BE2C (cell line): Measurements from ENCODE around the gene BPHL.
"Not testable (repeated sequence)": the region's sequence is repeated elsewhere in the genome, so short reads cannot be mapped to it uniquely, and the experiment has no call there.

Experiments used
- DNase-seq: peaks from one replicate; pipeline ENCODE4 v3.0.0-alpha.2; 2020
- H3K27me3 ChIP-seq: fragments of 250-450 bp; sonication (Bioruptor Pico); 2 replicates; pipeline ENCODE4 v1.5.1; 2020; ENCODE audit warnings: mild to moderate bottlenecking
- H3K36me3 ChIP-seq: fragments of 250-450 bp; sonication (Bioruptor Pico); 2 replicates; pipeline ENCODE4 v1.5.1; 2020; ENCODE audit warnings: mild to moderate bottlenecking
- H3K4me1 ChIP-seq: fragments of 250-450 bp; sonication (Bioruptor Pico); 2 replicates; pipeline ENCODE4 v1.5.1; 2020
- H3K4me3 ChIP-seq: 2 replicates; pipeline ENCODE4 v1.5.1; 2011; ENCODE audit warnings: low read depth, low read length
- H3K9me3 ChIP-seq: fragments of 250-450 bp; sonication (Bioruptor Pico); 2 replicates; pipeline ENCODE4 v1.5.1; 2020
- CTCF ChIP-seq: IDR thresholded peaks from 2 replicates; pipeline ENCODE4 v1.5.1; 2012; ENCODE audit warnings: mild to moderate bottlenecking, low read depth, low read length

BPHL gene

GRCh38 chr6:3195420-3195694 lies 76.8 kb downstream of the BPHL start:
- DNase-seq = no peak
- no peaks in the 10 kb centered on the region for H3K4me1 ChIP-seq
- peak overlapping the region; percentile 62 for H3K4me3 ChIP-seq
- no peaks in the 10 kb centered on the region for H3K27me3 ChIP-seq
- H3K36me3 ChIP-seq = peaks cover 6% of the 10 kb centered on the region
- no peak for TF ChIP-seq CTCF
- H3K9me3 ChIP-seq = no peaks in the 10 kb centered on the region

- Histone ChIP-seq H3K36me3 (peaks cover 3% of the 10 kb centered on the region; the same call in 1 of the 2 replicates), H3K9me3 (no peaks in the 10 kb centered on the region), H3K27me3 (no peaks in the 10 kb centered on the region), H3K4me3 (peak overlapping the region; percentile 62), H3K4me1 (no peaks in the 10 kb centered on the region)
- TF ChIP-seq CTCF = peak; percentile 25
- DNase-seq = peak; percentile 92
Measured at GRCh38 chr6:3195695-3196497, 77.4 kb downstream of the BPHL start.

- TF ChIP-seq CTCF = no peak
- Histone ChIP-seq H3K4me3 (no peak overlapping the region), H3K4me1 (no peaks in the 10 kb centered on the region), H3K36me3 (no peaks in the 10 kb centered on the region; the same call in 1 of the 2 replicates), H3K9me3 (no peaks in the 10 kb centered on the region), H3K27me3 (no peaks in the 10 kb centered on the region)
- DNase-seq = no peak
Measured at GRCh38 chr6:3196770-3197169, 78.3 kb downstream of the BPHL start.

- H3K36me3 ChIP-seq, H3K4me1 ChIP-seq, H3K4me3 ChIP-seq, DNase-seq, H3K27me3 ChIP-seq, H3K9me3 ChIP-seq: not testable (repeated sequence)
Measured at GRCh38 chr6:3197734-3198133, 79.2 kb downstream of the BPHL start.

- no peaks in the 10 kb centered on the region for H3K4me1 ChIP-seq
- no peaks in the 10 kb centered on the region for H3K36me3 ChIP-seq
- DNase-seq = no peak
- H3K9me3 ChIP-seq = no peaks in the 10 kb centered on the region
- no peak overlapping the region for H3K4me3 ChIP-seq
- no peak for TF ChIP-seq CTCF
- H3K27me3 ChIP-seq = no peaks in the 10 kb centered on the region
Measured at GRCh38 chr6:3199382-3199781, 80.9 kb downstream of the BPHL start.

GRCh38 chr6:3200682-3201081 lies 82.2 kb downstream of the BPHL start:
- Histone ChIP-seq H3K9me3 (no peaks in the 10 kb centered on the region), H3K36me3 (no peaks in the 10 kb centered on the region), H3K4me1 (no peaks in the 10 kb centered on the region), H3K4me3 (no peak overlapping the region), H3K27me3 (no peaks in the 10 kb centered on the region)
- no peak for TF ChIP-seq CTCF
- no peak for DNase-seq
